ENCODE data around the gene KRTAP1-4. TPM values are rescaled to one million over a fixed set of nuclear protein-coding genes. Genes with fewer than 3 reads are reported as not detected.

KRTAP1-4 gene
- not detected in 2 replicates for total RNA-seq

GRCh38 chr17:41029633-41030245 is at the start of gene KRTAP1-4:
Gene KRTAP1-4 (minus strand): TSS chr17:41030195. CDS start chr17:41030078, 117 bp downstream.
- Mint-ChIP-seq H3K27me3 (peaks cover 44% of the 10 kb centered on the region), H3K9me3 (no peaks in the 10 kb centered on the region), H3K4me3 (no peak within 1 kb of the TSS), H3K36me3 (ENCODE audit: low read depth) (no peaks in the 10 kb centered on the region), H3K4me1 (no peaks in the 10 kb centered on the region), H3K27ac (no peak within 1 kb of the TSS)
- TF ChIP-seq CTCF (IDR thresholded peaks at IDR 0.05): no peak
- DNase-seq (no peak), ATAC-seq (ENCODE audit: low read depth) (no peak)
- CTCF ChIA-PET: no interaction called here
- POLR2A ChIA-PET: no interaction called here
- intact Hi-C loops (cut with micrococcal nuclease): loop anchor here (5.0 kb wide), 1 partner anchor 177 kb away; no protein-coding TSS in a partner anchor

- H3K36me3 Mint-ChIP-seq (ENCODE audit: low read depth): no peaks in the 10 kb centered on the region
- H3K9me3 Mint-ChIP-seq: no peaks in the 10 kb centered on the region
- intact Hi-C loops (cut with micrococcal nuclease): no loop called here
- no peaks in the 10 kb centered on the region for H3K4me1 Mint-ChIP-seq
- DNase-seq (no peak), ATAC-seq (ENCODE audit: low read depth) (no peak)
- CTCF ChIA-PET: no interaction called here
- POLR2A ChIA-PET: no interaction called here
- no peak overlapping the region for H3K4me3 Mint-ChIP-seq
- peaks cover 20% of the 10 kb centered on the region for H3K27me3 Mint-ChIP-seq
- H3K27ac Mint-ChIP-seq: no peak overlapping the region
- TF ChIP-seq CTCF (IDR thresholded peaks at IDR 0.05): no peak
Observed at GRCh38 chr17:41076788-41077187, 46.8 kb upstream of the KRTAP1-4 start.

GRCh38 chr17:41073676-41074075 is 43.7 kb upstream of the KRTAP1-4 start:
- TF ChIP-seq CTCF (IDR thresholded peaks at IDR 0.05): no peak
- Mint-ChIP-seq H3K27me3 (peaks cover 15% of the 10 kb centered on the region), H3K4me3 (no peak overlapping the region), H3K27ac (no peak overlapping the region), H3K4me1 (no peaks in the 10 kb centered on the region), H3K36me3 (ENCODE audit: low read depth) (no peaks in the 10 kb centered on the region), H3K9me3 (no peaks in the 10 kb centered on the region)
- DNase-seq (no peak), ATAC-seq (ENCODE audit: low read depth) (no peak)
- POLR2A ChIA-PET: no interaction called here
- CTCF ChIA-PET: no interaction called here
- intact Hi-C loops (cut with micrococcal nuclease): no loop called here

- H3K27me3 Mint-ChIP-seq: peaks cover 11% of the 10 kb centered on the region
- ChIA-PET CTCF (no interaction called here), POLR2A (no interaction called here)
- no peak overlapping the region for H3K4me3 Mint-ChIP-seq
- H3K36me3 Mint-ChIP-seq (ENCODE audit: low read depth): no peaks in the 10 kb centered on the region
- TF ChIP-seq CTCF (IDR thresholded peaks at IDR 0.05): no peak
- H3K4me1 Mint-ChIP-seq: no peaks in the 10 kb centered on the region
- ATAC-seq (ENCODE audit: low read depth): no peak
- intact Hi-C loops (cut with micrococcal nuclease): no loop called here
- DNase-seq: no peak
- H3K9me3 Mint-ChIP-seq: no peaks in the 10 kb centered on the region
- H3K27ac Mint-ChIP-seq: no peak overlapping the region
Observed at GRCh38 chr17:41071606-41072360, 41.8 kb upstream of the KRTAP1-4 start.

GRCh38 chr17:41069031-41069430 is 39.0 kb upstream of the KRTAP1-4 start:
- ATAC-seq (ENCODE audit: low read depth) (no peak), DNase-seq (no peak)
- ChIA-PET POLR2A (no interaction called here), CTCF (no interaction called here)
- no peaks in the 10 kb centered on the region for H3K36me3 Mint-ChIP-seq (ENCODE audit: low read depth)
- no peaks in the 10 kb centered on the region for H3K9me3 Mint-ChIP-seq
- no peak overlapping the region for H3K4me3 Mint-ChIP-seq
- intact Hi-C loops (cut with micrococcal nuclease): no loop called here
- peaks cover 4% of the 10 kb centered on the region for H3K27me3 Mint-ChIP-seq
- no peaks in the 10 kb centered on the region for H3K4me1 Mint-ChIP-seq
- no peak overlapping the region for H3K27ac Mint-ChIP-seq
- TF ChIP-seq CTCF (IDR thresholded peaks at IDR 0.05): no peak
